Measurements from ENCODE around the gene SCG5. TPM values are rescaled to one million over a fixed set of nuclear protein-coding genes. Genes with fewer than 3 reads are reported as not detected.
"Not testable (repeated sequence)": the region's sequence is repeated elsewhere in the genome, so short reads cannot be mapped to it uniquely, and the experiment has no call there.

The SCG5 gene, protein sequence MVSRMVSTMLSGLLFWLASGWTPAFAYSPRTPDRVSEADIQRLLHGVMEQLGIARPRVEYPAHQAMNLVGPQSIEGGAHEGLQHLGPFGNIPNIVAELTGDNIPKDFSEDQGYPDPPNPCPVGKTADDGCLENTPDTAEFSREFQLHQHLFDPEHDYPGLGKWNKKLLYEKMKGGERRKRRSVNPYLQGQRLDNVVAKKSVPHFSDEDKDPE
- total RNA-seq = under 1 TPM in 1 of 2 experiments, not detected in 1; 0.35 TPM
- polyA plus RNA-seq = under 1 TPM; 0.23 to 0.76 TPM

GRCh38 chr15:32641517-32642059 lies at the start of gene SCG5:
Gene SCG5, plus strand, starts transcription at chr15:32641710. Its CDS starts 1,883 bp downstream, at chr15:32643593.
- no peak within 1 kb of the TSS for H3K27ac ChIP-seq (ENCODE audit: low read depth, low read length)
- no peaks in the 10 kb centered on the region for H3K27me3 ChIP-seq (ENCODE audit: insufficient read depth, low read length)
- Mint-ChIP-seq H3K4me3 (peak within 1 kb of the TSS in 1 of 8 donors; percentile 5), H3K4me1 (no peaks in the 10 kb centered on the region), H3K27me3 (no peaks in the 10 kb centered on the region), H3K9me3 (no peaks in the 10 kb centered on the region), H3K27ac (peak within 1 kb of the TSS in 2 of 7 donors; percentile 10 to 47), H3K36me3 (peaks cover 4 to 8% of the 10 kb centered on the region in 2 donors)
- intact Hi-C loops (cut with micrococcal nuclease) = no loop called here
- CTCF ChIA-PET (ENCODE audit: partially characterized antibody) = interaction anchor here (0.5 to 1.5 kb wide), 3 partner anchors 11 to 20 kb away, joined by 3 to 6 read pairs (median 3); no protein-coding TSS in a partner anchor
- peaks cover 4% of the 10 kb centered on the region for H3K36me3 ChIP-seq (ENCODE audit: insufficient read depth, low read length)
- POLR2A ChIA-PET (ENCODE audit: partially characterized antibody) = no interaction called here
- no peak within 1 kb of the TSS for H3K4me3 ChIP-seq (ENCODE audit: low read length in 2 of 2)
- no peaks in the 10 kb centered on the region for H3K9me3 ChIP-seq (ENCODE audit: control insufficient read depth in 1 of 2, low read length in 2 of 2)
- no peaks in the 10 kb centered on the region for H3K4me1 ChIP-seq (ENCODE audit: insufficient read depth, low read length)
- no peak for DNase-seq

DNA sequence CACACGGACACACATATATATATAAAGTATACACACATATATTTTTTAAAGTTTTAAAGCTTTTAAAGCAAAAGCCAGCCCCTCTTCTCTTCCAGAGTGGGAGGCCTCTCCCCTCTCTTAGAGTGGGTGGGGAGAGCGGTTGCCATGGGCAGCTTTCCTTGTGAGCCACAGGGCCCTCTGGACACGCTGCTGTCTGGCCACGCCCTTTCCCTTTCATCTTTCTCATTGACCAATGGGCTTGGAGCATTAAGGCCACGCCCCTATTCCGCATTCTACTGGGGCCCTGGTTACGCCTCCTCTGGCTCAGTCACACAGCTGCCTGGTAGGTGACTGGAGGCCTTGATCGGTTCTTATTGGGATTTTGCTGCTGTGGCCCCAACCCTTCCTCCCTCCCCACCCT lies 48.4 kb upstream of the SCG5 start, which contains the start of gene GOLGA8N:
TSS of gene GOLGA8N (plus strand) at position 306 of the 400 bp plus-strand sequence.
- H3K4me3 Mint-ChIP-seq; POLR2A ChIA-PET (ENCODE audit: partially characterized antibody); H3K4me3 ChIP-seq (ENCODE audit: low read length in 2 of 2); H3K27me3 Mint-ChIP-seq; H3K36me3 ChIP-seq (ENCODE audit: insufficient read depth, low read length); intact Hi-C loops (cut with micrococcal nuclease); H3K9me3 ChIP-seq (ENCODE audit: control insufficient read depth in 1 of 2, low read length in 2 of 2); DNase-seq; H3K27ac Mint-ChIP-seq; H3K4me1 ChIP-seq (ENCODE audit: insufficient read depth, low read length); H3K9me3 Mint-ChIP-seq; H3K4me1 Mint-ChIP-seq; CTCF ChIA-PET (ENCODE audit: partially characterized antibody); H3K27me3 ChIP-seq (ENCODE audit: insufficient read depth, low read length); H3K27ac ChIP-seq (ENCODE audit: low read depth, low read length); H3K36me3 Mint-ChIP-seq: not testable (repeated sequence)

DNA sequence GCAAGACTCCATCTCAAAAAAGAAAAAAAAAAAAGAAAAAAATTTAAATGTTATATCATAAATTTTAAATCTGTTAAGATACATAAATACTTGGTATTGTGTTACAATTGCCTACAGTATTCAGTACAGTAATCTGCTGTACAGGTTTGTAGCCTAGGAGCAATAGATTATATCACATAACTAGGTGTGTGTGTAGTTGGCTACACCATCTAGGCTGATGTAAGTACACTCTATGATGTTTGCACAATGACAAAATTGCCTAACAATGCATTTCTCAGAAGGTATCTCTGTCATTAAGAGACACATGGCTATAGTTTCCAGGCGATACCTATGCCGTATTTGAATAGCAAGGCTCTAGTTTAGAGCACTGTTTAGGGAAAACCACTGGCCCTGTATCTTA lies 32.0 kb upstream of the SCG5 start:
- H3K9me3 ChIP-seq (ENCODE audit: control insufficient read depth in 1 of 2, low read length in 2 of 2); DNase-seq; POLR2A ChIA-PET (ENCODE audit: partially characterized antibody); H3K9me3 Mint-ChIP-seq; H3K36me3 ChIP-seq (ENCODE audit: insufficient read depth, low read length); H3K4me1 ChIP-seq (ENCODE audit: insufficient read depth, low read length); intact Hi-C loops (cut with micrococcal nuclease); H3K4me3 ChIP-seq (ENCODE audit: low read length in 2 of 2); H3K4me3 Mint-ChIP-seq; H3K27me3 ChIP-seq (ENCODE audit: insufficient read depth, low read length); H3K27me3 Mint-ChIP-seq; H3K4me1 Mint-ChIP-seq; H3K27ac Mint-ChIP-seq; CTCF ChIA-PET (ENCODE audit: partially characterized antibody); H3K36me3 Mint-ChIP-seq; H3K27ac ChIP-seq (ENCODE audit: low read depth, low read length): not testable (repeated sequence)

GRCh38 chr15:32610719-32611118 lies 30.8 kb upstream of the SCG5 start:
- H3K9me3 Mint-ChIP-seq; H3K4me3 ChIP-seq (ENCODE audit: low read length in 2 of 2); CTCF ChIA-PET (ENCODE audit: partially characterized antibody); H3K27ac Mint-ChIP-seq; H3K27ac ChIP-seq (ENCODE audit: low read depth, low read length); H3K9me3 ChIP-seq (ENCODE audit: control insufficient read depth in 1 of 2, low read length in 2 of 2); H3K4me1 ChIP-seq (ENCODE audit: insufficient read depth, low read length); POLR2A ChIA-PET (ENCODE audit: partially characterized antibody); H3K27me3 Mint-ChIP-seq; H3K4me3 Mint-ChIP-seq; H3K27me3 ChIP-seq (ENCODE audit: insufficient read depth, low read length); intact Hi-C loops (cut with micrococcal nuclease); H3K36me3 ChIP-seq (ENCODE audit: insufficient read depth, low read length): not testable (repeated sequence)
- Mint-ChIP-seq H3K36me3 (peaks cover 3 to 10% of the 10 kb centered on the region in 2 donors), H3K4me1 (peaks cover 4 to 11% (median 8%) of the 10 kb centered on the region in 4 donors)
- peak in 2 of 5 donors; percentile 26 for DNase-seq

DNA sequence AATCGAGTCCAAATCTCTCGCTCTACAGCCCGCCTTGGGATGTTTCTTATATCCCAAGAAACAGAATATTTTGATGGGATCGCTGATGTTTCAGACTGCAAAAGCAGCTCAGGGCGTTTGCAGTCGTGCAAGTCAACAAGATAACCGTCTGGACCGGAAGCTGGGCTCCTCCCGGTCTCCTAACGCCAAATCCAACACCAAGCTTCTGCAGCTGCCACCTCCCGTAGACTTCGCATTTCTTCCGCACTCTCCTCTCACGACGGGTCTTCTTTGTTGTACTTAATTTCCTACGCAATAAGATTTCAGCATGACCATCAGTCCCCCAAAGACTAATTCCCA lies 26.8 kb upstream of the SCG5 start:
- Histone ChIP-seq H3K4me3 (ENCODE audit: low read length in 2 of 2) (peak overlapping the region; percentile 65 to 66), H3K27ac (ENCODE audit: low read depth, low read length) (peak overlapping the region; percentile 59)
- H3K4me1 ChIP-seq (ENCODE audit: insufficient read depth, low read length); intact Hi-C loops (cut with micrococcal nuclease); H3K27me3 Mint-ChIP-seq; DNase-seq; POLR2A ChIA-PET (ENCODE audit: partially characterized antibody); H3K9me3 ChIP-seq (ENCODE audit: control insufficient read depth in 1 of 2, low read length in 2 of 2); H3K27me3 ChIP-seq (ENCODE audit: insufficient read depth, low read length); H3K36me3 ChIP-seq (ENCODE audit: insufficient read depth, low read length); CTCF ChIA-PET (ENCODE audit: partially characterized antibody); H3K9me3 Mint-ChIP-seq: not testable (repeated sequence)
- Mint-ChIP-seq H3K4me1 (peaks cover 10 to 28% (median 23%) of the 10 kb centered on the region in 4 donors), H3K4me3 (peak overlapping the region; percentile 93 to 100 (median 94)), H3K36me3 (peaks cover 0 to 13% of the 10 kb centered on the region in 2 donors), H3K27ac (peak overlapping the region; percentile 90 to 97 (median 92))

- POLR2A ChIA-PET (ENCODE audit: partially characterized antibody); H3K9me3 ChIP-seq (ENCODE audit: control insufficient read depth in 1 of 2, low read length in 2 of 2); H3K27me3 Mint-ChIP-seq; CTCF ChIA-PET (ENCODE audit: partially characterized antibody); H3K36me3 ChIP-seq (ENCODE audit: insufficient read depth, low read length); intact Hi-C loops (cut with micrococcal nuclease); H3K4me1 ChIP-seq (ENCODE audit: insufficient read depth, low read length); H3K9me3 Mint-ChIP-seq; H3K27me3 ChIP-seq (ENCODE audit: insufficient read depth, low read length): not testable (repeated sequence)
- peak within 1 kb of the TSS; percentile 93 to 100 (median 94) for H3K4me3 Mint-ChIP-seq
- Histone ChIP-seq H3K27ac (ENCODE audit: low read depth, low read length) (peak within 1 kb of the TSS; percentile 59), H3K4me3 (ENCODE audit: low read length in 2 of 2) (peak within 1 kb of the TSS; percentile 65 to 66)
- peaks cover 0 to 13% of the 10 kb centered on the region in 2 donors for H3K36me3 Mint-ChIP-seq
- peak within 1 kb of the TSS; percentile 90 to 97 (median 92) for H3K27ac Mint-ChIP-seq
- DNase-seq = peak; percentile 88 to 91 (median 89)
- peaks cover 10 to 28% (median 23%) of the 10 kb centered on the region in 4 donors for H3K4me1 Mint-ChIP-seq
Observed at GRCh38 chr15:32615051-32615870, 26.2 kb upstream of the SCG5 start, which contains the start of gene ARHGAP11A. Gene ARHGAP11A, plus strand, starts transcription at chr15:32615504. Its CDS starts 708 bp downstream, at chr15:32616212.

- H3K9me3 ChIP-seq (ENCODE audit: control insufficient read depth in 1 of 2, low read length in 2 of 2); intact Hi-C loops (cut with micrococcal nuclease); H3K36me3 ChIP-seq (ENCODE audit: insufficient read depth, low read length); CTCF ChIA-PET (ENCODE audit: partially characterized antibody); H3K4me1 ChIP-seq (ENCODE audit: insufficient read depth, low read length); H3K9me3 Mint-ChIP-seq; H3K27me3 ChIP-seq (ENCODE audit: insufficient read depth, low read length); POLR2A ChIA-PET (ENCODE audit: partially characterized antibody); H3K27me3 Mint-ChIP-seq: not testable (repeated sequence)
- peak overlapping the region; percentile 93 to 100 (median 94) for H3K4me3 Mint-ChIP-seq
- peaks cover 0 to 13% of the 10 kb centered on the region in 2 donors for H3K36me3 Mint-ChIP-seq
- peak overlapping the region; percentile 59 for H3K27ac ChIP-seq (ENCODE audit: low read depth, low read length)
- DNase-seq = peak in 3 of 5 donors; percentile 8 to 35 (median 9)
- H3K4me3 ChIP-seq (ENCODE audit: low read length in 2 of 2) = peak overlapping the region; percentile 11 to 66
- H3K27ac Mint-ChIP-seq = peak overlapping the region; percentile 66 to 94 (median 92)
- H3K4me1 Mint-ChIP-seq = peaks cover 8 to 28% (median 22%) of the 10 kb centered on the region in 4 donors
Observed at GRCh38 chr15:32615871-32616426, 25.6 kb upstream of the SCG5 start.
